Activated effector memory CD4-positive, alpha-beta T cell treated with Interleukin-2 at 50 U/mL for 16 hours (primary cell): Measurements from ENCODE around the gene LRFN3.
"Not testable (repeated sequence)": the region's sequence is repeated elsewhere in the genome, so short reads cannot be mapped to it uniquely, and the experiment has no call there.

Experiments used
- DNase-seq: peaks from one replicate; pipeline ENCODE4 v3.0.0-alpha.2; 2020

LRFN3 gene

GRCh38 chr19:35978832-35979365, 42.7 kb downstream of the LRFN3 start:
- no peak for DNase-seq

GRCh38 chr19:35980997-35981396, 44.8 kb downstream of the LRFN3 start:
- not testable (repeated sequence) for DNase-seq

GRCh38 chr19:35983177-35983576, 47.0 kb downstream of the LRFN3 start:
- DNase-seq: no peak

- DNase-seq: no peak
These were observed 49.9 kb downstream of the LRFN3 start for GRCh38 chr19:35986111-35986510.

GRCh38 chr19:35986664-35987570, 50.7 kb downstream of the LRFN3 start:
- DNase-seq: no peak

GRCh38 chr19:35987571-35987896, 51.4 kb downstream of the LRFN3 start:
- DNase-seq: no peak

GRCh38 chr19:35988824-35989223, 52.6 kb downstream of the LRFN3 start:
- no peak for DNase-seq

GRCh38 chr19:35990156-35990555, 54.0 kb downstream of the LRFN3 start:
- DNase-seq: no peak

- DNase-seq: no peak
These were observed 54.9 kb downstream of the LRFN3 start for GRCh38 chr19:35990771-35991730.

- no peak for DNase-seq
These were observed 55.7 kb downstream of the LRFN3 start for GRCh38 chr19:35991731-35992450.

GRCh38 chr19:35992907-35993765, 57.0 kb downstream of the LRFN3 start:
- DNase-seq: no peak

- no peak for DNase-seq
These were observed 57.9 kb downstream of the LRFN3 start for GRCh38 chr19:35993923-35994598.
